Loucy (cell line): ENCODE results near the gene ASPRV1.

Source experiments
- H2AFZ ChIP-seq: fragments of 200-600 bp; sonication (generic); 2 replicates; pipeline ENCODE4 v1.6.0; 2016; ENCODE audit warnings: antibody characterized with exemption, mild to moderate bottlenecking, low read length, moderate library complexity
- H3F3A ChIP-seq: fragments of 200-600 bp; 2 replicates; pipeline ENCODE4 v1.6.0; 2016; ENCODE audit warnings: antibody characterized with exemption, low read depth, mild to moderate bottlenecking
- H3K27me3 ChIP-seq: fragments of 200-600 bp; sonication (generic); 2 replicates; pipeline ENCODE4 v1.6.1; 2014; ENCODE audit warnings: low read length, mild to moderate bottlenecking; ENCODE audit not compliant: insufficient read depth, poor library complexity, severe bottlenecking
- H3K36me3 ChIP-seq: fragments of 200-600 bp; sonication (generic); 2 replicates; pipeline ENCODE4 v1.6.1; 2016; ENCODE audit warnings: low read length; ENCODE audit not compliant: insufficient read depth
- H3K4me1 ChIP-seq: fragments of 200-600 bp; sonication (generic); 2 replicates; pipeline ENCODE4 v1.5.1; 2014; ENCODE audit warnings: low read length, mild to moderate bottlenecking; ENCODE audit not compliant: insufficient read depth, poor library complexity, severe bottlenecking
- H3K4me2 ChIP-seq: fragments of 200-600 bp; sonication (generic); 2 replicates; pipeline ENCODE4 v1.6.0; 2014; ENCODE audit warnings: antibody characterized with exemption, low read length, low read depth, mild to moderate bottlenecking; ENCODE audit not compliant: poor library complexity, severe bottlenecking
- H3K4me3 ChIP-seq: fragments of 200-600 bp; sonication (generic); 2 replicates; pipeline ENCODE4 v1.5.1; 2014; ENCODE audit warnings: low read length, mild to moderate bottlenecking, mixed read lengths; ENCODE audit not compliant: poor library complexity, severe bottlenecking
- H3K79me2 ChIP-seq: fragments of 200-600 bp; sonication (generic); 2 replicates; pipeline ENCODE4 v1.6.1; 2014; ENCODE audit warnings: low read length; ENCODE audit not compliant: insufficient read depth
- H3K9ac ChIP-seq: fragments of 200-600 bp; sonication (generic); 2 replicates; pipeline ENCODE4 v1.6.0; 2014; ENCODE audit warnings: mild to moderate bottlenecking, low read depth, low read length, moderate library complexity; ENCODE audit not compliant: poor library complexity, severe bottlenecking
- H3K9me2 ChIP-seq: fragments of 200-600 bp; sonication (generic); replicated peaks from 2 replicates; pipeline ENCODE4 v1.6.1; 2016; ENCODE audit warnings: low read depth, low read length, mixed read lengths
- H3K9me3 ChIP-seq: fragments of 200-600 bp; sonication (generic); 2 replicates; pipeline ENCODE4 v1.6.1; 2014; ENCODE audit warnings: mild to moderate bottlenecking, antibody characterized with exemption, low read length, low read depth; ENCODE audit not compliant: insufficient read depth
- H4K20me1 ChIP-seq: fragments of 200-600 bp; sonication (generic); 2 replicates; pipeline ENCODE4 v1.6.0; 2014; ENCODE audit warnings: antibody characterized with exemption, low read length, mild to moderate bottlenecking; ENCODE audit not compliant: insufficient read depth, poor library complexity, severe bottlenecking
- EZH2phosphoT487 ChIP-seq: fragments of 200-600 bp; IDR thresholded peaks from 2 replicates; pipeline ENCODE4 v1.6.1; 2018; ENCODE audit warnings: antibody characterized with exemption, mild to moderate bottlenecking, moderate library complexity, borderline replicate concordance
- TF ChIP-seq, protein P1 (sequence below): fragments of 200-600 bp; sonication (generic); conservative IDR thresholded peaks from 2 replicates; pipeline ENCODE4 v1.5.1; 2014; ENCODE audit warnings: mild to moderate bottlenecking, antibody characterized with exemption, low read length

ASPRV1 gene

DNA sequence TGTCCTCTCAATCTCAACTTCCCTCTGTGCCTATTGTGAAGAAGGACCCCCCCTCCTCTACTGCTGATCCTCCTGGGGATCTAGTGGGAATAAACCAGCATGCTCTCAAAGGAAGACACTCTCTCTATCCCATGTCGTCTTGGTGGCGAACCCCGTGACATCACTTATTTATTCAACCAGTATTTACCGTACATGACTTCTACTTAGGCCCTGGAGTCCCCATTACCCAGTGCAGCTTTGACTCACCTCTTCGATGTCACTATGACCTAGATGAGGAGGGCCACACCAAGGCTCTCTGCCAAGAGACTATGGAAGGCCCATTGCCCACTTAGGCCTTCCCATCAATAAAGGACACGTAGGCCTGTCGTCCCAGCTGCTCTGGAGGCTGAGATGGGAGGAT is 16.7 kb downstream of the ASPRV1 start:
- no peaks in the 10 kb centered on the region for H3K9me2 ChIP-seq
- no peaks in the 10 kb centered on the region for H4K20me1 ChIP-seq
- no peaks in the 10 kb centered on the region for H3K9me3 ChIP-seq
- H2AFZ ChIP-seq, result no peak overlapping the region
- H3F3A ChIP-seq, result no peaks in the 10 kb centered on the region
- H3K27me3 ChIP-seq, result no peaks in the 10 kb centered on the region
- no peak overlapping the region for H3K4me3 ChIP-seq
- no peak overlapping the region for H3K4me2 ChIP-seq
- H3K9ac ChIP-seq, result no peak overlapping the region
- TF ChIP-seq EZH2phosphoT487, result no peak
- TF ChIP-seq, protein P1, sequence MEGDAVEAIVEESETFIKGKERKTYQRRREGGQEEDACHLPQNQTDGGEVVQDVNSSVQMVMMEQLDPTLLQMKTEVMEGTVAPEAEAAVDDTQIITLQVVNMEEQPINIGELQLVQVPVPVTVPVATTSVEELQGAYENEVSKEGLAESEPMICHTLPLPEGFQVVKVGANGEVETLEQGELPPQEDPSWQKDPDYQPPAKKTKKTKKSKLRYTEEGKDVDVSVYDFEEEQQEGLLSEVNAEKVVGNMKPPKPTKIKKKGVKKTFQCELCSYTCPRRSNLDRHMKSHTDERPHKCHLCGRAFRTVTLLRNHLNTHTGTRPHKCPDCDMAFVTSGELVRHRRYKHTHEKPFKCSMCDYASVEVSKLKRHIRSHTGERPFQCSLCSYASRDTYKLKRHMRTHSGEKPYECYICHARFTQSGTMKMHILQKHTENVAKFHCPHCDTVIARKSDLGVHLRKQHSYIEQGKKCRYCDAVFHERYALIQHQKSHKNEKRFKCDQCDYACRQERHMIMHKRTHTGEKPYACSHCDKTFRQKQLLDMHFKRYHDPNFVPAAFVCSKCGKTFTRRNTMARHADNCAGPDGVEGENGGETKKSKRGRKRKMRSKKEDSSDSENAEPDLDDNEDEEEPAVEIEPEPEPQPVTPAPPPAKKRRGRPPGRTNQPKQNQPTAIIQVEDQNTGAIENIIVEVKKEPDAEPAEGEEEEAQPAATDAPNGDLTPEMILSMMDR, result no peak
- H3K4me1 ChIP-seq, result peaks cover 32% of the 10 kb centered on the region
- peaks cover 1% of the 10 kb centered on the region; the same call in 1 of the 2 replicates for H3K36me3 ChIP-seq
- H3K79me2 ChIP-seq, result no peaks in the 10 kb centered on the region

DNA sequence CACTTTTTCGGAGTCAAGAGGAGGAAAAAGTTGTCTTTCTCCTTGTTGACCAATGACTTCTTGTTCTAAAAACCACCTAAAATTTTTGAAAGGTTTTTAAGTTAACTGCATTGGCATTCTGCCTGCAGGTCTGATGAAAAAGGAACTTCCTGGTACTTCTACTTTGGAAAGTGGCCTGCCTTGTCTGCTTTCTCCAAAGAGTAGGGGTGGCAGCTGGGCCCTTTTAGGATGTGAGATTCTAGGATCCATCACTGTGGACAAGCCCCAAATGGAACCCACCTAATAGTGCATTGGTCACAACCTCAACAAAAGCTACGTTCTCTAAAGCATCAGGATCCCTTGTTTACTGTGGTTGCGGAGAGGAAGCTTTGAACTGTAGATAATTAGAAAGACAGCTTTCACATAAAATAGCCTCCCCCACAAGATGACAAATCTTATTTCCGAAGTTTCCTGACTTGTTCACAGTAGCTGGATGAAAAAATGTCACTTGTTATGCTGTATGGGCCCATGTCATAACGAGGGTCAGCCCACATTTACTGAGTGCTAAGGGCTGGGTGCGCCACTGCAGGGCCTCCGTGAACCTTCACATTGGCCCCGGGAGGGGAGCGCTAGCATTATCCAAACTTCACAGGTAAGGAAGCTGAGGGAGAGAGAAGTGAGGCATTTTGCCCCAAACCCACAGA is 17.4 kb downstream of the ASPRV1 start:
- Histone ChIP-seq H4K20me1 (no peaks in the 10 kb centered on the region), H2AFZ (no peak overlapping the region), H3K9me2 (no peaks in the 10 kb centered on the region), H3K36me3 (peaks cover 9% of the 10 kb centered on the region; the same call in 1 of the 2 replicates), H3K79me2 (no peaks in the 10 kb centered on the region), H3K27me3 (no peaks in the 10 kb centered on the region), H3F3A (no peaks in the 10 kb centered on the region), H3K9ac (no peak overlapping the region), H3K4me3 (no peak overlapping the region), H3K4me1 (peaks cover 32% of the 10 kb centered on the region), H3K9me3 (no peaks in the 10 kb centered on the region), H3K4me2 (no peak overlapping the region)
- TF ChIP-seq EZH2phosphoT487, result no peak
- TF ChIP-seq, protein P1, result no peak

DNA sequence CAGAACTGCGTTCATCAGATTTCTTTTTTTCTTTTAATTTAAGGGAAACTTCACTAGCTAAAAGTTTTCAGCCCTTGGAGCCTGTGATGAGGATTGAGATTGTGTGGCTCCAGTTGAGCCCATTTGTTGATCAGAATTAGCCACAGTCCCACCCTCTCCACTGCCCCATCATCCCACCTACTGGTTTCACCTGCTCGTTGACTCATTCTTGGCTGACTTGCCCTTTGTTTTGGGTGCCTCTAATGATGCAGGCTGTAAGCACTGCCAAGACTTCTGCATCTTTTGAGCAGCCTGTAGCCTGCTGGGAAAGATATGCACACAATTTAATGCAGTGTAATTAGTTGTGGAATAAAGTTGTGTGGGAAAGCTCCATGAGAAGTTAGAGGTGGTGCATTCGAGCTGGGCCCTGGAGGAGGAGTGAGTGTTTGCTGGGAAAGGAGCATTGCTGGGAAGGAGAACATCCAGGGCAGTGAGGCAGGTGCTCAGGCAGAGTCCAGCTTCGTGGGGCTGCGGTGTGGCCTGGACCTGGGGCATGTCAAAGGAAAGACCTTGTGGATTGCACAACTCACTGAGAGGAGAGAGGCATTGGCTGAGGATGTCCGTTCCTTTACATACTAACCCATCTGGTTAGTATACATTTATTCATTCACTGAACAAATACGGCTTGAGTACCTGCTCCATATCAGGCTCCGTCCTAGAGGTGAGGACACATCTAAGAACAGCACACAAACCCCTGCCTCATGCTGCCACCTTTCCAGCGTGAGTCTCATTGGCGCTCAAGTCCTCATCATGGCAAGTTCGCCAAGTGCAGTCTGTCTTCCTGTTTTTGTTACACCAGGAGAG is 18.2 kb downstream of the ASPRV1 start:
- Histone ChIP-seq H3K4me3 (no peak overlapping the region), H3K9ac (no peak overlapping the region), H3K4me2 (no peak overlapping the region), H3K36me3 (peaks cover 16% of the 10 kb centered on the region; the same call in 1 of the 2 replicates), H3K9me2 (no peaks in the 10 kb centered on the region), H3K79me2 (no peaks in the 10 kb centered on the region), H3K9me3 (no peaks in the 10 kb centered on the region), H3F3A (no peaks in the 10 kb centered on the region), H3K27me3 (no peaks in the 10 kb centered on the region), H2AFZ (no peak overlapping the region), H4K20me1 (no peaks in the 10 kb centered on the region), H3K4me1 (peaks cover 32% of the 10 kb centered on the region)
- TF ChIP-seq, protein P1, result no peak
- no peak for TF ChIP-seq EZH2phosphoT487
